Endodermal cell (in vitro differentiated cells): ENCODE measurements around the gene KCNG4. TPM values are rescaled to one million over a fixed set of nuclear protein-coding genes. Genes with fewer than 3 reads are reported as not detected.

Source experiments
- DNase-seq: peaks from one replicate; pipeline ENCODE4 v3.0.0-alpha.2; 2017
- H3K27ac ChIP-seq: 2 replicates; pipeline ENCODE4 v1.5.1; 2013; ENCODE audit warnings: mild to moderate bottlenecking, low read depth, low read length, moderate library complexity
- H3K27me3 ChIP-seq: 2 replicates; pipeline ENCODE4 v1.6.1; 2013; ENCODE audit warnings: mild to moderate bottlenecking, low read length, moderate library complexity; ENCODE audit not compliant: insufficient read depth, control insufficient read depth, poor library complexity, severe bottlenecking
- H3K36me3 ChIP-seq: 2 replicates; pipeline ENCODE4 v1.7.0; 2013; ENCODE audit warnings: mild to moderate bottlenecking, low read length, moderate library complexity; ENCODE audit not compliant: control insufficient read depth, insufficient read depth
- H3K4me1 ChIP-seq: one replicate; pipeline ENCODE4 v1.7.0; 2013; ENCODE audit warnings: low read length; ENCODE audit not compliant: control insufficient read depth, insufficient read depth
- H3K4me3 ChIP-seq: 2 replicates; pipeline ENCODE4 v1.5.1; 2013; ENCODE audit warnings: mild to moderate bottlenecking, low read length, moderate library complexity
- H3K9ac ChIP-seq: 2 replicates; pipeline ENCODE4 v1.6.1; 2013; ENCODE audit warnings: mild to moderate bottlenecking, low read length, moderate library complexity; ENCODE audit not compliant: poor library complexity, severe bottlenecking; ENCODE audit errors: extremely low read depth
- H3K9me3 ChIP-seq: 2 replicates; pipeline ENCODE4 v1.6.1; 2013; ENCODE audit warnings: mild to moderate bottlenecking, low read length, moderate library complexity; ENCODE audit not compliant: control insufficient read depth
- H3K27ac Mint-ChIP-seq: 2 replicates; pipeline ENCODE4 v1.8.0; 2020; ENCODE audit warnings: mixed read lengths
- H3K27me3 Mint-ChIP-seq: 2 replicates; pipeline ENCODE4 v1.8.0; 2021; ENCODE audit warnings: mild to moderate bottlenecking, mixed read lengths; ENCODE audit not compliant: insufficient read depth
- H3K36me3 Mint-ChIP-seq: 2 replicates; pipeline ENCODE4 v1.8.0; 2020; ENCODE audit warnings: low read depth, mixed read lengths
- H3K4me1 Mint-ChIP-seq: 2 replicates; pipeline ENCODE4 v1.8.0; 2020; ENCODE audit warnings: mixed read lengths
- H3K4me3 Mint-ChIP-seq: 2 replicates; pipeline ENCODE4 v1.8.0; 2020; ENCODE audit warnings: mild to moderate bottlenecking, moderate library complexity, mixed read lengths
- H3K9me3 Mint-ChIP-seq: 2 replicates; pipeline ENCODE4 v1.8.0; 2020; ENCODE audit warnings: mild to moderate bottlenecking, mixed read lengths
- WGBS, 2 experiments: methylation state at CpG; one replicate each; pipeline versions ENCODE4 v1.1.5 to v1.1.7; 2013; ENCODE audit warnings: missing lambda C conversion rate in 2 of 2, mixed read lengths in 1 of 2; ENCODE audit not compliant: insufficient coverage in 1 of 2, insufficient read length in 1 of 2; 5-methylcytosine and 5-hydroxymethylcytosine counted together
- total RNA-seq, 2 donors: library from RNA; stranded (reverse); fragmentation: NEBNext Ultra II Directional in 1 of 2; extraction: Animal tissue kit (Norgen Biotek cat#: 25700) in 1 of 2; gene quantifications; 2 replicates in 1 of 2; 3 replicates in 1 of 2; pipeline ENCODE4 v1.2.1, GENCODE V29; 2021
- TF ChIP-seq, protein P1 (sequence below): fragments of 200-600 bp; sonication (generic); conservative IDR thresholded peaks from 2 replicates; pipeline ENCODE4 v1.5.0; 2021; ENCODE audit warnings: antibody characterized with exemption, mild to moderate bottlenecking

Gene KCNG4
- total RNA-seq, 2 donors from 2014 or later, result not detected

DNA sequence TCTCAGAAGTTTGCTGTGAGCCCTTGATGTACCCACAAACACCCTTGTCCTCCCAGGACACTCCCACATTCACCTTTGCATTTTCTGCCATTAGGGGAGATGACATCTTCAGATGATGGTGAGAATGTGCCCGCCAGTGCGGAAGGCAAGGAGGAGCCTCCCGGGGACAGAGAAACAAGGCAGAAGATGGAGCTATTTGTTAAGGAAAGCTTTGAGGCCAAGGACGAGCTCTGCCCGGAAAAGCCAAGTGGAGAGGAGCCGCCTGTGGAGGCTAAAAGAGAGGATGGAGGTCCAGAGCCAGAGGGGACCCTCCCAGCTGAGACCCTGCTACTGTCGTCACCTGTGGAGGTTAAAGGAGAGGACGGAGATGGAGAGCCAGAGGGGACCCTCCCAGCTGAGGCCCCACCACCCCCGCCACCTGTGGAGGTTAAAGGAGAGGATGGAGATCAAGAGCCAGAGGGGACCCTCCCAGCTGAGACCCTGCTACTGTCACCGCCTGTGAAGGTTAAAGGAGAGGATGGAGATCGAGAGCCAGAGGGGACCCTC is 70.0 kb downstream of the KCNG4 start:
- Histone ChIP-seq H3K27me3 (peaks cover 2% of the 10 kb centered on the region), H3K36me3 (no peaks in the 10 kb centered on the region), H3K4me3 (no peak overlapping the region), H3K27ac (no peak overlapping the region), H3K9me3 (no peaks in the 10 kb centered on the region), H3K4me1 (no peaks in the 10 kb centered on the region), H3K9ac (no peak overlapping the region)
- Mint-ChIP-seq H3K4me1 (no peaks in the 10 kb centered on the region), H3K9me3 (no peaks in the 10 kb centered on the region), H3K36me3 (no peaks in the 10 kb centered on the region), H3K27me3 (peaks cover 2% of the 10 kb centered on the region), H3K4me3 (no peak overlapping the region), H3K27ac (no peak overlapping the region)
- TF ChIP-seq, protein P1, sequence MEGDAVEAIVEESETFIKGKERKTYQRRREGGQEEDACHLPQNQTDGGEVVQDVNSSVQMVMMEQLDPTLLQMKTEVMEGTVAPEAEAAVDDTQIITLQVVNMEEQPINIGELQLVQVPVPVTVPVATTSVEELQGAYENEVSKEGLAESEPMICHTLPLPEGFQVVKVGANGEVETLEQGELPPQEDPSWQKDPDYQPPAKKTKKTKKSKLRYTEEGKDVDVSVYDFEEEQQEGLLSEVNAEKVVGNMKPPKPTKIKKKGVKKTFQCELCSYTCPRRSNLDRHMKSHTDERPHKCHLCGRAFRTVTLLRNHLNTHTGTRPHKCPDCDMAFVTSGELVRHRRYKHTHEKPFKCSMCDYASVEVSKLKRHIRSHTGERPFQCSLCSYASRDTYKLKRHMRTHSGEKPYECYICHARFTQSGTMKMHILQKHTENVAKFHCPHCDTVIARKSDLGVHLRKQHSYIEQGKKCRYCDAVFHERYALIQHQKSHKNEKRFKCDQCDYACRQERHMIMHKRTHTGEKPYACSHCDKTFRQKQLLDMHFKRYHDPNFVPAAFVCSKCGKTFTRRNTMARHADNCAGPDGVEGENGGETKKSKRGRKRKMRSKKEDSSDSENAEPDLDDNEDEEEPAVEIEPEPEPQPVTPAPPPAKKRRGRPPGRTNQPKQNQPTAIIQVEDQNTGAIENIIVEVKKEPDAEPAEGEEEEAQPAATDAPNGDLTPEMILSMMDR, result no peak
- WGBS, 2 experiments, result 82% methylated on average over 7 to 11 of the region's 11 CpGs
- DNase-seq, result peak; percentile 45

Other genes starting within 250 kb of the KCNG4 start
- gene SLC38A8, start 197.2 kb downstream of the KCNG4 start, total RNA-seq, result not detected
- 10 to 100 TPM; 59.7 to 62.9 TPM for gene MBTPS1, start 123.1 kb downstream of the KCNG4 start, total RNA-seq
- 10 to 100 TPM; 49.5 to 68.3 TPM for gene HSDL1, start 94.8 kb downstream of the KCNG4 start, total RNA-seq
- gene DNAAF1, start 94.7 kb downstream of the KCNG4 start, total RNA-seq, result under 1 TPM; 0.59 to 0.66 TPM
- 10 to 100 TPM; 92.0 to 99.8 TPM for gene TAF1C, start 53.0 kb downstream of the KCNG4 start, total RNA-seq
- gene ADAD2, start 48.9 kb downstream of the KCNG4 start, total RNA-seq, result not detected
- gene WFDC1, start 54.9 kb upstream of the KCNG4 start, total RNA-seq, result under 1 TPM in 1 of 2 donors, not detected in 1; 0.15 TPM
- 1 to 10 TPM; 2.0 to 2.6 TPM for gene ATP2C2, start 128.5 kb upstream of the KCNG4 start, total RNA-seq